ENCODE measurements around the gene CMTM2. TPM values are rescaled to one million over a fixed set of nuclear protein-coding genes. Genes with fewer than 3 reads are reported as not detected.

CMTM2 gene
- total RNA-seq, 1 donor from 2014 or later = not detected

GRCh38 chr16:66599726-66600125 lies 20.5 kb downstream of the CMTM2 start:
- H3K4me3 Mint-ChIP-seq (ENCODE audit: unreplicated experiment) = no peak overlapping the region
- no peak for DNase-seq (ENCODE audit: low read depth)
- peaks cover 4% of the 10 kb centered on the region for H3K9me3 ChIP-seq (ENCODE audit: insufficient read depth, low read depth, low read length)
- no peaks in the 10 kb centered on the region for H3K79me2 ChIP-seq (ENCODE audit: insufficient read depth, low read length)
- H3K4me1 ChIP-seq (ENCODE audit: insufficient read depth, low read length) = peaks cover 9% of the 10 kb centered on the region
- no peaks in the 10 kb centered on the region for H4K20me1 ChIP-seq (ENCODE audit: insufficient read depth, low read length)
- TF ChIP-seq EZH2 (IDR thresholded peaks at IDR 0.05; ENCODE audit: insufficient read depth, low read length) = no peak
- peaks cover 15% of the 10 kb centered on the region for H3K27me3 Mint-ChIP-seq (ENCODE audit: low read depth, unreplicated experiment)
- no peaks in the 10 kb centered on the region for H3K36me3 ChIP-seq (ENCODE audit: insufficient read depth, low read length)
- no peak overlapping the region for H3K9ac ChIP-seq (ENCODE audit: low read length)
- peaks cover 5% of the 10 kb centered on the region for H3K4me1 Mint-ChIP-seq (ENCODE audit: low read depth, unreplicated experiment)
- H3K27ac Mint-ChIP-seq (ENCODE audit: unreplicated experiment) = no peak overlapping the region
- no peak overlapping the region for H3K4me2 ChIP-seq (ENCODE audit: low read length)
- no peaks in the 10 kb centered on the region for H3K27me3 ChIP-seq (ENCODE audit: insufficient read depth, low read length)
- H3K27ac ChIP-seq (ENCODE audit: low read depth, low read length) = no peak overlapping the region
- no peak for FAIRE-seq
- H2AFZ ChIP-seq (ENCODE audit: low read depth, low read length) = no peak overlapping the region
- no peaks in the 10 kb centered on the region for H3K36me3 Mint-ChIP-seq (ENCODE audit: low read depth, unreplicated experiment)
- no peak overlapping the region for H3K4me3 ChIP-seq (ENCODE audit: insufficient read depth, low read depth, low read length)
- no peaks in the 10 kb centered on the region for H3K9me3 Mint-ChIP-seq (ENCODE audit: unreplicated experiment)

GRCh38 chr16:66600477-66600876 lies 21.2 kb downstream of the CMTM2 start:
- Histone ChIP-seq H3K27ac (ENCODE audit: low read depth, low read length) (no peak overlapping the region), H3K36me3 (ENCODE audit: insufficient read depth, low read length) (no peaks in the 10 kb centered on the region), H3K4me2 (ENCODE audit: low read length) (no peak overlapping the region), H3K4me3 (ENCODE audit: insufficient read depth, low read depth, low read length) (no peak overlapping the region), H4K20me1 (ENCODE audit: insufficient read depth, low read length) (peaks cover under 1% of the 10 kb centered on the region), H3K9me3 (ENCODE audit: insufficient read depth, low read depth, low read length) (peaks cover 4% of the 10 kb centered on the region), H3K4me1 (ENCODE audit: insufficient read depth, low read length) (peaks cover 9% of the 10 kb centered on the region), H2AFZ (ENCODE audit: low read depth, low read length) (no peak overlapping the region), H3K27me3 (ENCODE audit: insufficient read depth, low read length) (no peaks in the 10 kb centered on the region), H3K79me2 (ENCODE audit: insufficient read depth, low read length) (peaks cover 7% of the 10 kb centered on the region), H3K9ac (ENCODE audit: low read length) (no peak overlapping the region)
- no peaks in the 10 kb centered on the region for H3K36me3 Mint-ChIP-seq (ENCODE audit: low read depth, unreplicated experiment)
- DNase-seq (ENCODE audit: low read depth) = no peak
- TF ChIP-seq CTCF (IDR thresholded peaks at IDR 0.05; ENCODE audit: insufficient read depth, low read depth, low read length) = no peak
- TF ChIP-seq EZH2 (IDR thresholded peaks at IDR 0.05; ENCODE audit: insufficient read depth, low read length) = no peak
- FAIRE-seq = no peak
- peaks cover 12% of the 10 kb centered on the region for H3K27me3 Mint-ChIP-seq (ENCODE audit: low read depth, unreplicated experiment)
- H3K27ac Mint-ChIP-seq (ENCODE audit: unreplicated experiment) = no peak overlapping the region
- H3K4me3 Mint-ChIP-seq (ENCODE audit: unreplicated experiment) = no peak overlapping the region
- no peaks in the 10 kb centered on the region for H3K9me3 Mint-ChIP-seq (ENCODE audit: unreplicated experiment)
- peaks cover 5% of the 10 kb centered on the region for H3K4me1 Mint-ChIP-seq (ENCODE audit: low read depth, unreplicated experiment)

- H3K4me1 Mint-ChIP-seq (ENCODE audit: low read depth, unreplicated experiment) = peaks cover 9% of the 10 kb centered on the region
- Histone ChIP-seq H3K36me3 (ENCODE audit: insufficient read depth, low read length) (no peaks in the 10 kb centered on the region), H3K4me2 (ENCODE audit: low read length) (no peak overlapping the region), H3K79me2 (ENCODE audit: insufficient read depth, low read length) (peaks cover 17% of the 10 kb centered on the region), H3K9me3 (ENCODE audit: insufficient read depth, low read depth, low read length) (peaks cover 4% of the 10 kb centered on the region), H4K20me1 (ENCODE audit: insufficient read depth, low read length) (peaks cover 10% of the 10 kb centered on the region), H3K4me3 (ENCODE audit: insufficient read depth, low read depth, low read length) (no peak overlapping the region), H2AFZ (ENCODE audit: low read depth, low read length) (no peak overlapping the region), H3K27me3 (ENCODE audit: insufficient read depth, low read length) (no peaks in the 10 kb centered on the region), H3K4me1 (ENCODE audit: insufficient read depth, low read length) (peaks cover 17% of the 10 kb centered on the region), H3K9ac (ENCODE audit: low read length) (no peak overlapping the region), H3K27ac (ENCODE audit: low read depth, low read length) (no peak overlapping the region)
- no peak overlapping the region for H3K27ac Mint-ChIP-seq (ENCODE audit: unreplicated experiment)
- H3K27me3 Mint-ChIP-seq (ENCODE audit: low read depth, unreplicated experiment) = peaks cover 12% of the 10 kb centered on the region
- H3K9me3 Mint-ChIP-seq (ENCODE audit: unreplicated experiment) = no peaks in the 10 kb centered on the region
- H3K36me3 Mint-ChIP-seq (ENCODE audit: low read depth, unreplicated experiment) = no peaks in the 10 kb centered on the region
- TF ChIP-seq CTCF (IDR thresholded peaks at IDR 0.05; ENCODE audit: insufficient read depth, low read depth, low read length) (no peak), EZH2 (IDR thresholded peaks at IDR 0.05; ENCODE audit: insufficient read depth, low read length) (no peak)
- no peak for DNase-seq (ENCODE audit: low read depth)
- no peak overlapping the region for H3K4me3 Mint-ChIP-seq (ENCODE audit: unreplicated experiment)
- FAIRE-seq = no peak
These were observed 22.2 kb downstream of the CMTM2 start for GRCh38 chr16:66601471-66601870.
